IPS-18c (cell line): ENCODE data around the gene IL9.

Experiments used
- H3K4me3 ChIP-seq: 2 replicates; pipeline ENCODE4 v1.7.0; 2013; ENCODE audit warnings: low read depth, mild to moderate bottlenecking, low read length, moderate library complexity; ENCODE audit not compliant: insufficient read depth
- H3K9me3 ChIP-seq: one replicate; pipeline ENCODE4 v1.6.1; 2013; ENCODE audit warnings: mild to moderate bottlenecking, low read length, moderate library complexity; ENCODE audit not compliant: control insufficient read depth, insufficient read depth

IL9 gene

DNA sequence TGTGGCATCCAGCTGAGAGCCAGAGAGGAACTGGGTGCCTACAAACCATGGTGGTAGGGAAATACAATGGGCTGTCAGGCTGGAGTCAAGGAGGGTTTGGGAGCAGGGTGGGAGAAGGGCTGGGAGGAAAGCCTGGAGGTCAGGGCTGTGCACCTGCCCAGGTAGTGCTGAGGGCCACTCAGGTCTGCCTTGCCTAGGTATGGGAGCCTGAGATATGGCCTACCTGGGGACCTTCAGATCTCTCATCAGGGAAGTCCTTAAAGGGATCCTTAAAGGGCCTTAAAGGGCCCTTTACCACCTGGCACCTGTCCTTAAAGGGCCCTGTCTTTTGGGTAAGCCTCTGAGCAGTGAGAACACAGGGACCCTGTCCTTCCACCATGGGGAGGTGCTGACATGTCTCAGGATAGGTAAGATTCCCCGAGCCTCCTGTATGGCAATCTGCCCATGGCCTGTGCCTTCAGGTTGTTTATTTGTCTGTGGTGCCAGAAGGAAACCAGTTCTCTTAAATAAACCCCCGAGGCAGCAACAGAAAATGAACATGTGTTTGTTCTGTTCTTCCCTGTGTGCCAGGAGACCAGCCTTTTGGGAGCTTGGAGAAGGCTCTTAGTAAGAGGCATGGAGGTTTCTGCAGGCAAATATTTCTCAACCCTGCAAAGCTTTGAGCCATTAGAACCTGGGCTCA is 37.9 kb downstream of the IL9 start:
- peaks cover 2% of the 10 kb centered on the region for H3K9me3 ChIP-seq
- no peak overlapping the region for H3K4me3 ChIP-seq

DNA sequence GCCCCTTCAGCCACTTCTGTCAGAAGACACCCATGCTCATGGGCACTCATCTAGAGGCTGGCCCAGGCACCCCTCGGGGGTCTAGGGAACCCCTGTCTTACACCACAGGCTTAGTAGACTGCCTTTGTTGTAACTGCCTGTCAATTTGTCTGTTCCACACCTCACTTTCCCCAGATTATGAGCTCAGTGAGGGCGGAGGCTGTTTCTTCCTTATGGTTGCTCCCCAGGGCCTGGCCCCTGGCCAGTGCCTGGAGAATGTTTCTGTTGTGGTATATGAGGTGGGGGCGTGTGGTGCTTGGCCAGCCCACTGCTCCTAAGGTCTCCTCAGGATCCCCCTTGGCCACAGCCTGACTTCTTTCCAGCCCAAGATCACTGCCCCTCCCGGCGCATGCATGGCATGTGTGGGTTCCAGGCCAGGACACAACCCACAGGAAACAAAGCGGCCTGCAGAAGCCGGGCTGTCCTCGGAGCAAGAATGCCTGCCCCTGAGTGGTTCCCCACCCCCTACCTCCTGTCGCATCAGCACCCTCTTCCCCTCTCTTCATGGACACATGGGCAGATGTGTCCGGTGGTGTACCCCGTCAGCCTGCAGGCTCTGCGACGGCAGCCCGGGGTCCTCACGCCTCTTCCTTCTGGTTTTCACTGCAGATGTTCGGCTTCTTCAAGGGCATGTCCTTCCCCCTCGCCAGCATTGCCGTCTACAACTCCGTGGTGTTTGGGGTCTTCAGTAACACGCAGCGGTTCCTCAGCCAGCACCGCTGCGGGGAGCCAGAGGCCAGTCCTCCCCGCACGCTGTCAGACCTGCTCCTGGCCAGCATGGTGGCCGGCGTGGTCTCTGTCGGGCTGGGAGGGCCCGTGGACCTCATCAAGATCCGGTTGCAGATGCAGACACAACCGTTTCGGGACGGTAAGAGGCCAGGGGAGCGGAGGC is 43.5 kb downstream of the IL9 start:
- no peaks in the 10 kb centered on the region for H3K9me3 ChIP-seq
- H3K4me3 ChIP-seq: no peak overlapping the region

DNA sequence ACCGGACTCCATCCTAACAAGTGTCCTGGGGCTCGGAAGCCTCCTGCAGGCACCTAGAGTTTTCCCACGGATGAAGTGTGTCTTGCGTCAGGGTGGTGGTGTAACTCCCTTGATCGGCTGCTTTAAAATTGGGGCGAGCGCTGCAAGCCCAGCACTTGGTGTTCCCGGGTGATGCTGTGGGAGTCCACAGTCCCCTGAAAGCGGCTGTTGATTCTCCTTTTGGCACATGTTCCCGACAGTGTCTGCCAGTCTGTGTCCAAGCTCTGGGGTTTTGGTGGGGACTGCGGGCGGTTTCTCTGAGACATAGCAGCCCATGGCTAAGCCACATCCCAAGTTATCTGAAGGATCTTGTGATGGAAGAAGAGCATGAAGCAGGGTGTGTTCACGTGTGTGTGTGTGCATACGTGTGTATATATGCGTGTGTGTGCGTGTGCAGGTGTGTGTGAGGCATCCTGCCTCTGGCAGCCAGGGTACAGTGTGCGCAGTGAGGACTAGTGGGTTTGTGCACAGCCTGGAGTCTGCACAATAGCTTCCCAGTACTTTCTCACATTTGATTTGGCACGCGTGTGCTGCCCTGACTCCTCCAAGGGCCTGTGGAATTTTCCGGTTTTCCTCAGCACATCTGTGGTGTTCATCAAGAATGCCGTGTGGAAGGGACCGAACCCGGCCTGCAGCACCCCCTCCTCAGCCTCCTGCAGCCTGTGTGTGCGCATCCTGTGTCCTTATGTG is 44.3 kb downstream of the IL9 start:
- no peaks in the 10 kb centered on the region for H3K9me3 ChIP-seq
- no peak overlapping the region for H3K4me3 ChIP-seq

DNA sequence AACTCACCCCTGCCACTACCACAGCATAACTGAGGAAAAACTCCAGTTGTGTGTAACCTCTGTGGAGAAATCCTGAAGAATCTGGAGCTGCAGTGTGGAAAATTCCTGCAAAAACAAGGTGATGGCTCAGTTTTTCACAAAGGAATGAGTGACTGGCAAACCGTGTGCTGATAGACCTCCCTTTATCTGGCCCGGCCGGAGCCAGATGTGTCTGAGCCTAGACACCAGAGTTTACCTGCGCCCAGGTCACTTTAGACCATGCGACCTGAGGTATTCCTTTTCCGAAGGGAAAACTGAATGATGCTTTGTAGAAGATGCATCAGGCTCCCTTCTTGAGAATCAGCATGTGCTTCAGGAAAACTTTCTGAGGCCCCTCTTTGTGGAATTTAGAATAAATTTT is 45.0 kb downstream of the IL9 start:
- Histone ChIP-seq H3K4me3 (no peak overlapping the region), H3K9me3 (no peaks in the 10 kb centered on the region)

DNA sequence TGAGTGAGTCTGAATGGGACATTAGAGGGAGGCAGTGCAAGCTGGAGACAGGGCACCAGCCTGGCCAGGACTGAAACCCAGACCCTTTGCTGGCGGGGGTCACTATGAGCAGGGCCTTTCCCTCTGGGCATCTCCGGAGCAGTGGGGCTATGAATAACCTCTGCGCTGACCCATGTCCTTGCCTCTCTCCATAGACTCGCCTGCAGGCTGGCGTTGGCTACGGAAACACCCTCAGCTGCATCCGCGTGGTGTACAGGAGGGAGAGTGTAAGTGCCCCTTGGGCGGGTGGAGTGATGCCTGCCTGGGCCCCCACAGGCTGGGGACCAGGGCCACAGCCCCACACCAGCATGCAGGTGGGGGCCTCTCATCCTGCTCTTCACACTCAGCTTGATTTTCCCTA is 45.4 kb downstream of the IL9 start:
- Histone ChIP-seq H3K9me3 (no peaks in the 10 kb centered on the region), H3K4me3 (no peak overlapping the region)

DNA sequence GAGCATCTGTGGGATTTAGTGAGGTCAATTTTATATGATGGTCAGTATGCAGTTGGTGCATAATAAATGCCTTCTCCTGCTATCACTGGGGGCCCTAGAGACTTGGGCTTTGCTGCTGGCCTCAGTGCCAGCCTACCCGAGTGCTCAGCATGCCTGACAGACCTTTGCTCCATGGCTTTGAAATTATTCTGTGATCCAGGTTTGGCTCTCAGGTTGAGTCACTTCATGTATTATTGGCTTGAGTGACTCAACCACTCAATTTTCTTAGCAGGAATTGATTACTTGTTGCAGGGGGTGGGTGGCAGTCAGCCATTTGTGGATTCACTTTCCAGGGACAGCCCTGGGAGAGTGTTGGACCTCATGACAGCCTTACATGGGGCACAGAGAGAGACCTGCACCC is 47.7 kb downstream of the IL9 start:
- Histone ChIP-seq H3K4me3 (no peak overlapping the region), H3K9me3 (no peaks in the 10 kb centered on the region)

DNA sequence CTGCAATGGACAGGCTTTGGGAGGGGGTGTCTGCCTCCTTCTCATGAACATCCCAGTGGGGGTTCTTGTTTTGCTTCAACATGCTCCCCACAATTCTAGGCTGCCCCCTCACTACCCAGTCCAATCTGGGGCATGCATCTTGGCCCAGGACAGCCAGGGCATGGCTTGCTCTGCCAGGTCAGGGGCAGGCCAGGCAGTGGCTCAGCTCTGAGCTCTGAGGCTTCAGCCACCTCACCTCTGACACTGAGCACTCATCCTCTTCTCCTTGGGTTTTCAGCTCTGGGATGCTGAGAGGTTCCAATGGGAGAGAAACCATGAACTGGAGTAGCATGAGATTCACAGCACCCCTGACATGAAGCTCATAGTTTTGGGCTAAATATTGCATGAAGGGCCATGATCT is 49.3 kb downstream of the IL9 start:
- no peak overlapping the region for H3K4me3 ChIP-seq
- H3K9me3 ChIP-seq: no peaks in the 10 kb centered on the region

DNA sequence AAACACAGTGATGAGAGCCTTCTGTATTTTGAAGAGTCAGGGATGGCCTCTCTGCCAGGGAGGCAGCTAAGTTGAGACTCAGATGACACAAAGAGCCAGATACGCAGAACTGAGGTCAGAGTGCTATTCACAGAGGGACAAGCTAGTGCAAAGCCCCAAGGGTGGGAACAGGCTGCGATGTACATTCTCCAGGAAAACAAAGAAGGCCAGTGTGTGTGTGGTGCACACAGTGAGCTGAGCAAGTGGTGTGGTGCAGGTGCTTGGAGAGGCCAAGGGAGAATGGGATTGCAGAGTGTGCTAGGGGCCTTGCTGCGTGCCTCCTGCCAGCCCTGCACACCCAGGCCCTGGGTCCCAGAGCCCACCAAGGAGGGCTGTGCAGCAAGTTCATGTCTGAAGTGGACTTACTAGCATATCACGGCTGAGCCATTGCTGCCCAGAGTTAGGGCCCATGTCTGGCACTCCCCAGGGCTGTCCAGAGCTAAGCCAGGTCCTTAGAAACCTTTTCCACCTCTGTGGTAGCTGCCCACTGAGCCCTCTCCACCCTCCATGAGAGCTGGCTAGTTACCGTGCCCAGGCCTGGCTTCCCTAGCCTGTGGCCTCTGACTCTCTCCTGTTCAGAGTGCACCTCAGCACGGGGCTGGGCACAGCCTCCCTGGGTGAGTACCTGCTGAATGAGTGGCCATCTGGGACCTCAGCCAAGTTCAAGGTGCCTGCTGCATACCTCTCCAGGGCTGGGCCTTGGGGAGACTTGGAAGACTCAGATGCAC is 51.9 kb downstream of the IL9 start:
- H3K4me3 ChIP-seq: no peak overlapping the region
- peaks cover 3% of the 10 kb centered on the region for H3K9me3 ChIP-seq

DNA sequence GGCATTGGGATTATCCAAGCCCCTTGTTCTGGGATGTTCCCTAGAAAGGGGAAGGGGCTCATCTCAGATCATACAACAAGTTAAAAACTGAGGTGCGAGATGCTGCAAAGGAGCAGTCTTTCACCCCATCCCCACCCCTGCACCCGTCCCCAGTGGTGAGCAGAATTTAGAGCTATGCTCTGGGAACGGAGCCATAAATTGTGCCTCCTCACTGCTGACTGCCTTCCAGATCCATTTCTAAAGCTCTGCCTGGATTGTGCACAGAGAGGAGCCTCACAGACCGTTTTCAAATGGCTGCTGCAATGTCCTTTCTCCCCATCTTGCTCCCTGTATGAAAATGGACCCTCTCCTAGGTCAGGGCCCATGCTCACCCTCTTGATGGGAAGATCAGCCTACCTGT is 52.9 kb downstream of the IL9 start:
- Histone ChIP-seq H3K4me3 (no peak overlapping the region), H3K9me3 (peaks cover 5% of the 10 kb centered on the region)
